ENCODE results near the gene RAB3IP.

DNA sequence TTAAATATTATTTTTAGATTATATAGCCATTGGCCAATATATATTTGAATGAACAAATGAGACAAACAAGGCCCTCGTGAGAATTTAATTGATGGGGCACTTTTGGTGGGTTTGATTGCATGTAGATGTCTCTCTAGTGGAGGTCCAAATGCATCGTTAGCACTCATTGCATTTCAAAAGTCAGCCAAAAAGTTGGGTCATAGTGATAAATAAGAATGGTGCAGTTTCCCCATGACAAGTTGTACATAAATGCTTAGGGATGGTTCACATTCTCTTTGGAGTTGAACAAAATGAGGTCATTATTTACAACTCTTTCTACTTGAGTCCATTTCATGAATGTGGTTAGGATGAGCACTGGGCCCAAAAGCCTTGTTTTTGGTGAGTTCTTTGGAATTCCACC, 40.6 kb upstream of the RAB3IP start:
- TF ChIP-seq CTCF (IDR thresholded peaks at IDR 0.05) (no peak), POLR2A (IDR thresholded peaks at IDR 0.05) (no peak), POLR2AphosphoS5 (IDR thresholded peaks at IDR 0.05) (no peak), EP300 (IDR thresholded peaks at IDR 0.05) (no peak)
